GM21737 (cell line): ENCODE data around the gene MYO9B.
A peak's percentile ranks its signal among the peaks of the same experiment; 100 is the strongest.

Experiments
- ATAC-seq: cut with Tn5 transposase; IDR thresholded peaks from one replicate; pipeline ENCODE4 v1.9.1; 2021; ENCODE audit warnings: mild to moderate bottlenecking, moderate library complexity; ENCODE audit not compliant: unreplicated experiment

Gene MYO9B

GRCh38 chr19:17112271-17112670 lies 36.7 kb downstream of the MYO9B start:
- ATAC-seq, result no peak

- ATAC-seq, result no peak
Measured at GRCh38 chr19:17112700-17113099, 37.1 kb downstream of the MYO9B start.

GRCh38 chr19:17113127-17113785 lies 37.7 kb downstream of the MYO9B start:
- ATAC-seq, result no peak

- ATAC-seq, result no peak
Measured at GRCh38 chr19:17114414-17114831, 38.8 kb downstream of the MYO9B start.

- ATAC-seq, result no peak
Measured at GRCh38 chr19:17116996-17117702, 41.6 kb downstream of the MYO9B start.

- no peak for ATAC-seq
Measured at GRCh38 chr19:17118957-17119356, 43.4 kb downstream of the MYO9B start.

- no peak for ATAC-seq
Measured at GRCh38 chr19:17121736-17122293, 46.2 kb downstream of the MYO9B start.

- ATAC-seq, result no peak
Measured at GRCh38 chr19:17123041-17123440, 47.5 kb downstream of the MYO9B start.

GRCh38 chr19:17124025-17124424 lies 48.4 kb downstream of the MYO9B start:
- no peak for ATAC-seq

- peak; percentile 45 for ATAC-seq
Measured at GRCh38 chr19:17125062-17125727, 49.6 kb downstream of the MYO9B start.

GRCh38 chr19:17125728-17126677 lies 50.4 kb downstream of the MYO9B start:
- peak; percentile 50 for ATAC-seq

- no peak for ATAC-seq
Measured at GRCh38 chr19:17127671-17128070, 52.1 kb downstream of the MYO9B start.

GRCh38 chr19:17128403-17128802 lies 52.8 kb downstream of the MYO9B start:
- no peak for ATAC-seq

- ATAC-seq, result no peak
Measured at GRCh38 chr19:17128820-17129219, 53.2 kb downstream of the MYO9B start.

GRCh38 chr19:17129377-17129776 lies 53.8 kb downstream of the MYO9B start:
- ATAC-seq, result no peak

GRCh38 chr19:17135001-17135853 lies 59.6 kb downstream of the MYO9B start:
- no peak for ATAC-seq

- ATAC-seq, result no peak
Measured at GRCh38 chr19:17136021-17136420, 60.4 kb downstream of the MYO9B start.

- ATAC-seq, result no peak
Measured at GRCh38 chr19:17136617-17137016, 61.0 kb downstream of the MYO9B start.

- no peak for ATAC-seq
Measured at GRCh38 chr19:17137417-17137816, 61.8 kb downstream of the MYO9B start.
